Measurements from ENCODE around the gene TRAF2. TPM values are rescaled to one million over a fixed set of nuclear protein-coding genes. Genes with fewer than 3 reads are reported as not detected.

Gene TRAF2
- total and polyA plus RNA-seq, 2 of the 8 experiments (the other 6 are each of a cell fraction or from before 2014, with no cell fraction given), result 26.9 to 50.2 TPM

GRCh38 chr9:136962701-136963248, 76.5 kb downstream of the TRAF2 start (continued):
- no peak for TF ChIP-seq CHD7 (IDR thresholded peaks at IDR 0.05; ENCODE audit: insufficient replicate concordance, low read length)
- no peak for TF ChIP-seq NANOG (IDR thresholded peaks at IDR 0.05; ENCODE audit: insufficient read depth, low read depth, low read length, poor library complexity, severe bottlenecking)
- TF ChIP-seq BCL11A (IDR thresholded peaks at IDR 0.05; ENCODE audit: low read depth in 2 of 2, low read length in 2 of 2), result no peak
- no peak for TF ChIP-seq CHD2 (IDR thresholded peaks at IDR 0.05; ENCODE audit: low read length)
- no peak for TF ChIP-seq POLR2A (IDR thresholded peaks at IDR 0.05; ENCODE audit: control extremely low read depth in 1 of 2, low read depth in 2 of 2, low read length in 2 of 2)

Measured in H1 (cell line).